ENCODE results near the gene NPY1R. TPM values are rescaled to one million over a fixed set of nuclear protein-coding genes. Genes with fewer than 3 reads are reported as not detected.

NPY1R gene
- total RNA-seq, 1 donor: under 0.01 TPM

- TF ChIP-seq CTCF (IDR thresholded peaks at IDR 0.05; ENCODE audit: extremely low read depth, low read depth, low read length): no peak
- H3K4me3 ChIP-seq (ENCODE audit: insufficient read depth, low read length): no peak overlapping the region
Observed at GRCh38 chr4:163344147-163345125, 12.0 kb upstream of the NPY1R start.

GRCh38 chr4:163343604-163344146 lies 11.3 kb upstream of the NPY1R start, which contains the start of gene NPY5R:
NPY5R (plus strand) TSS chr4:163343892; CDS start chr4:163350274, 6,382 bp downstream.
- Histone ChIP-seq H3K4me3 (ENCODE audit: insufficient read depth, low read length) (no peak within 1 kb of the TSS), H3K79me2 (ENCODE audit: insufficient read depth, low read length) (no peaks in the 10 kb centered on the region), H3K4me1 (ENCODE audit: insufficient read depth, low read length) (no peaks in the 10 kb centered on the region), H2AFZ (ENCODE audit: low read length) (no peak within 1 kb of the TSS), H3K27ac (ENCODE audit: low read depth, low read length) (no peak within 1 kb of the TSS), H3K27me3 (ENCODE audit: insufficient read depth, low read length) (peaks cover 28% of the 10 kb centered on the region), H4K20me1 (ENCODE audit: insufficient read depth, low read length) (no peaks in the 10 kb centered on the region), H3K36me3 (ENCODE audit: insufficient read depth, low read length) (no peaks in the 10 kb centered on the region), H3K9me3 (ENCODE audit: low read depth, low read length) (no peaks in the 10 kb centered on the region), H3K4me2 (ENCODE audit: insufficient read depth, low read length) (no peak within 1 kb of the TSS)
- no peak for DNase-seq (ENCODE audit: insufficient read length, low spot score, missing footprints)
- no peak for TF ChIP-seq CTCF (IDR thresholded peaks at IDR 0.05; ENCODE audit: extremely low read depth, low read depth, low read length)

More at GRCh38 chr4:163344147-163345125, 12.0 kb upstream of the NPY1R start:
- Histone ChIP-seq H3K36me3 (ENCODE audit: insufficient read depth, low read length) (no peaks in the 10 kb centered on the region), H3K9me3 (ENCODE audit: low read depth, low read length) (no peaks in the 10 kb centered on the region), H3K4me1 (ENCODE audit: insufficient read depth, low read length) (no peaks in the 10 kb centered on the region), H3K79me2 (ENCODE audit: insufficient read depth, low read length) (no peaks in the 10 kb centered on the region), H4K20me1 (ENCODE audit: insufficient read depth, low read length) (no peaks in the 10 kb centered on the region), H2AFZ (ENCODE audit: low read length) (no peak overlapping the region), H3K27me3 (ENCODE audit: insufficient read depth, low read length) (peaks cover 28% of the 10 kb centered on the region), H3K27ac (ENCODE audit: low read depth, low read length) (no peak overlapping the region), H3K4me2 (ENCODE audit: insufficient read depth, low read length) (no peak overlapping the region)
- peak; percentile 72 for DNase-seq (ENCODE audit: insufficient read length, low spot score, missing footprints)

- DNase-seq (ENCODE audit: insufficient read length, low spot score, missing footprints): no peak
- no peak overlapping the region for H2AFZ ChIP-seq (ENCODE audit: low read length)
- H4K20me1 ChIP-seq (ENCODE audit: insufficient read depth, low read length): no peaks in the 10 kb centered on the region
- no peak overlapping the region for H3K27ac ChIP-seq (ENCODE audit: low read depth, low read length)
- peaks cover 11% of the 10 kb centered on the region for H3K4me1 ChIP-seq (ENCODE audit: insufficient read depth, low read length)
- no peak overlapping the region for H3K4me3 ChIP-seq (ENCODE audit: insufficient read depth, low read length)
- no peak for TF ChIP-seq CTCF (IDR thresholded peaks at IDR 0.05; ENCODE audit: extremely low read depth, low read depth, low read length)
- H3K27me3 ChIP-seq (ENCODE audit: insufficient read depth, low read length): peaks cover 21% of the 10 kb centered on the region
- H3K9me3 ChIP-seq (ENCODE audit: low read depth, low read length): no peaks in the 10 kb centered on the region
- no peak overlapping the region for H3K4me2 ChIP-seq (ENCODE audit: insufficient read depth, low read length)
- H3K36me3 ChIP-seq (ENCODE audit: insufficient read depth, low read length): no peaks in the 10 kb centered on the region
- H3K79me2 ChIP-seq (ENCODE audit: insufficient read depth, low read length): no peaks in the 10 kb centered on the region
Observed at GRCh38 chr4:163335384-163335783, 3.0 kb upstream of the NPY1R start.
